Measurements from ENCODE around the gene NEDD4L.
"Not testable (repeated sequence)": the region's sequence is repeated elsewhere in the genome, so short reads cannot be mapped to it uniquely, and the experiment has no call there.

NEDD4L gene

DNA sequence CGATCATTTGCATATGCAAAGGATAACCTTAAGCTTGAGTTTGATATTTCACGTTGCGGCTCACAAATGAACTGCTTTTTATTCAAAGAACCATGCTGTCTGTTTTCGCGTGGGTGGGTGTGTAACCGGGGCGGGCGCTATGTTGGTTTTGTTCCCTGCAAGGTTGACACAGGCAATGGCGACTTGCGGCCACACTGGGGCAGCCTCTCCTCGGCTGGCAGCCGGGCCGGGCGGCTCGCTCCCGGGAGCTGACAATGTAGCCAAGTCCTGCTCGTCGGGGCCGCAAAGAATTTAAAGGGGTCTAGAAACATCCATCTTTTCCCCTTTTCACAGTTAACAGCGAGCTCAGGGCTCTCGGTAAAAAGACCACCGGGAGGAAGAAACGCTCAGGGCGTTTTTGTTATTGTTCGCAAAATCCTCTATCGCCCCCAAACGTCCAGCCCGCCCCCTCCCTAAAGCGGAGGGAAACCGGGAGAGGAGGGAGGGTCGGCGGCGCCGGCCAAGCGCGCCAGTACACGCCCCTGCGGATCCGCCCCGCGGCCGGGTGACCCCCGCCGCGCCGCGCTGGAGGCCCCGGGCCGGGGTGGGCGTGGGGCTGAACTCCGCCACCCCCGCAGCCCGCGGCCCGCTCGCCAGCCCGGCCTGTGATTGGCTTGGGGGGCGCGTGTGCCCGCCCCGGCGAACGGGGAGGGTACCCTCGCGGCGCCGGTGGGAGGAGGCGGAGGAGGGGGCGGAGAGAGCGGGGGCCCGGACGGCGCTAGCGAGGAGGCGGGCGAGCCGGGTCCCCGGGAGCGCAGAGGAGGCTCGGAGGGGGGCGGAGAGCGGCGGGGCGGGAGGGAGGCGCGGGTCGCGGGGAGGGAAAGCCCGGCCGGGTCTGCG, at the start of gene NEDD4L:
TSS of gene NEDD4L (plus strand) at position 736 of the 879 bp plus-strand sequence. CDS start 435 bp downstream, outside the sequence.
- peak; percentile 44 for DNase-seq (ENCODE audit: low read depth)

- DNase-seq (ENCODE audit: low read depth), result no peak
Observed at GRCh38 chr18:57995331-57995730, 48.7 kb upstream of the NEDD4L start.

DNA sequence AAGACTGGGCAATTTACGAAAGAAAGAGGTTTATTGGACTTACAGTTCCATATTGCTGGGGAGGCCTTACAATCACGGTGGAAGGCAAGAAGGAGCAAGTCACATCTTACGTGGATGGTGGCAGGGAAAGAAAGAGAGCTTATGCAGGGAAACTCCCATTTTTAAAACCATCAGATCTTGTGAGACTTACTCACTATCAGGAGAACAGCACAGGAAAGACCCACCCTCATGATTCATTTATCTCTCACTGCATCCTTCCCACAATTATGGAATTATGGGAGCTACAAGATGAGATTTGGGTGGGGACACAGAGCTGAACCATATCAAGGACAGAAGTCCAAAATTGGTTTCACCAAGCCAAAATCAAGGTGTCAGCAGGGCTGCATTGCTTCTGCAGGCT, 47.1 kb upstream of the NEDD4L start:
- not testable (repeated sequence) for DNase-seq (ENCODE audit: low read depth)

- DNase-seq (ENCODE audit: low read depth), result no peak
Observed at GRCh38 chr18:57997820-57998219, 46.2 kb upstream of the NEDD4L start.

DNA sequence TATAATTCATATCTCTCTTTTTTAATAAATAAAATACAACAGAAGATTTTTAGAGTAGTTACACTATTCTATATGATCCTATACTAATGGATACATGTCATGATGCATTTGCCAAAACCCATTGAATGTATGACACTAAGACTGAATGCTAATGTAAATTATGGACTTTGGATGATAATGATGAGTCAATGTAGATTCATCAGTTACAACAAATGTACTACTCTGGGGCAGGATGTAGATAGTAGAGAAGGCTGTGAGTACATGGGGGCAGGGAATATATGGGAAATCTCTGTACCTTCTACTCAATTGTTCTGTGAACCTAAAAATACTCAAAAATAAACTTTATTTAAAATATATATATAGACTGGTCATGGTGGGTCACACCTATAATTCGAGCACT, 45.6 kb upstream of the NEDD4L start:
- DNase-seq (ENCODE audit: low read depth), result no peak

GRCh38 chr18:58004317-58004716, 39.7 kb upstream of the NEDD4L start:
- no peak for DNase-seq (ENCODE audit: low read depth)

- DNase-seq (ENCODE audit: low read depth), result no peak
Observed at GRCh38 chr18:58005011-58005410, 39.0 kb upstream of the NEDD4L start.

DNA sequence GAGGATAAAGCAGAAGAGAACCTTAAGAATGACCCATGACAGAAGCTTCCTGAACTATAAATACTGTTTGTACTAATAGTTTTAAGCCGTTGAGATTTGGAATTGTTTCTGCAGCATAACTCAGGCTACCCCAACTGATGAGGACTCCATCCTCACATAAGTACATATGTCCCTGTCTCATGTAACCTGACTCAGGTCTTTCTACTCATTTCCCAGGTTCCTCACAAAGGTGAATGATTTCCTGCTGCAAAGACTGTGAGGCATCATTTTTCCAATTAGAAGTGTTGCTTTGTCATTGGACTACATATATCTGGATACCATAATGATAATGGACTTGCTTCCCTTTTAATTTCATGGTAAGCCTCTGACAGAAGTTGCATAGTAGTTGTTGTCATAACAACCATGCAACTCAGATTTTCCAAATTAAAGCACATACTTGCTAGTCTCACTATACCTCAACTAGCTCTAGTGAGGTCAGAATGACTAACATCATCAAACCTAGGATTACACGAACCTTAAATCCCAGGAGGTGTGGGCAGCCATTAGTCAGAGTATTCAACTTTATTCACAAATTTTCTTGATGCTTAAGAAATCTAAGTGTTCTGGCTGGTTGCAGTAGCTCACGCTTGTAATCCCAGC, 38.0 kb upstream of the NEDD4L start:
- DNase-seq (ENCODE audit: low read depth), result no peak

- no peak for DNase-seq (ENCODE audit: low read depth)
Observed at GRCh38 chr18:58009166-58009565, 34.9 kb upstream of the NEDD4L start.

- no peak for DNase-seq (ENCODE audit: low read depth)
Observed at GRCh38 chr18:58010265-58010664, 33.8 kb upstream of the NEDD4L start.

GRCh38 chr18:58012356-58012755, 31.7 kb upstream of the NEDD4L start:
- DNase-seq (ENCODE audit: low read depth), result no peak

- no peak for DNase-seq (ENCODE audit: low read depth)
Observed at GRCh38 chr18:58013241-58014211, 30.5 kb upstream of the NEDD4L start.

GRCh38 chr18:58015065-58015780, 28.8 kb upstream of the NEDD4L start:
- DNase-seq (ENCODE audit: low read depth), result no peak

GRCh38 chr18:58017267-58017666, 26.8 kb upstream of the NEDD4L start:
- DNase-seq (ENCODE audit: low read depth), result no peak

DNA sequence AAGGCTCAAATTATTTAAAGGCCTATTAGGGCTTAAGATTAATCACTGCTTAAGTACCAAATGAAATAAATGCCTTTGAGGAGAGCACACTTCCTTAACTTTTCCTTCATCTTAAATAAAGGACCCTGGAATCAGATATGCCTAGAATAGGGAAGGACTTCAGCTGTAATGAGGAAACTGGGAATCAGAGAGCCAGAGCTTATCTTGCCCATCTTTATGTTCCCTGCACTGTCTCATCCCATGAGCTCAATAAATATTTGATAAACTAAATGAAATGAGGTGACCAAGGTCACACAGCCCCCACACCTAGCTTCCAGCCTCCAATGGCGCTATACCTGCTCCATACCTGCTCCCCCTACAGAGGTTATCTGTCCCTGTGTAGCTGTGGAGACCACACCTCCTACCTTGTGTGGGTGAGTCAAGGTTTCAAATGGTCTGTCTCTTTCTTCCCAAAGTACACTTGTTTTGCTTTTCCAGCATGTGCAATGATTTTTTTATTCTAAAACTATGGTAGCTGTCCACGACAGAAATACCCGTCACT, 23.4 kb upstream of the NEDD4L start:
- DNase-seq (ENCODE audit: low read depth), result no peak

GRCh38 chr18:58021504-58021903, 22.5 kb upstream of the NEDD4L start:
- no peak for DNase-seq (ENCODE audit: low read depth)

DNA sequence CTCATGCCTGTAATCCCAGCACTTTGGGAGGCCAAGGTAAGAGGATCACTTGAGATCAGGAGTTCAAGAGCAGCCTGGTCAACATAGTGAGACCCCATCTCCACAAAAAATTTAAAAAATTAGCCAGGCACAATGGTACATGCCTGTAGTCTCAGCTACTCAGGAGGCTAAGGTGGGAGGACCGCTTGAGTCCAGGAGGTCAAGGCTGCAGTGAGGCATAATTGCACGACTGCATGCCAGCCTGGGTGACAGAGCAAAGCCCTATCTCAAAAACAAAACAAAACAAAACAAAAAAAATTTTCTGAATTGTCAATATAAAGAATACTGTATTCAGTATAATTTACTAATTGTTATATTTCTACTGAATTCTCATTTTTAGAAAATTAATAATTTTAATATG, 20.9 kb upstream of the NEDD4L start:
- DNase-seq (ENCODE audit: low read depth), result no peak

DNA sequence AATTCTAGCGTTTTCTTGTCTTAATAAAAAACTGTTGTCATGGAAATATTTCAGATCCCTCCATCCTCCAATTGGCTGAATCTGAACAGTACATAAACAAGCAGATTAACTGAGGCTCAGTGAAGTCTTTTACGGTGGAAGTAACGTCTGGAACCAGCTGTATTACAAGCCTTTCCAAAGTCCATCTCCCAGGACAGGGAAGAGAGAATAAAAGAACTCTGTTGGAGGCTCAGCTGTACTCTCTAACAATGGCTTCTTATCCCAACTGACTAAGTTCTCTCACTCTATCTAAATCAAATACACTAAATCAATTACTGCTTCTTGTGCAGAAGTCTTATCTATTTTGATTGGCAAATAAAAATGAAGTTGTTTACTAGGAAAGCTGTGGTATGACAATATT, 19.9 kb upstream of the NEDD4L start:
- no peak for DNase-seq (ENCODE audit: low read depth)

GRCh38 chr18:58025205-58025604, 18.8 kb upstream of the NEDD4L start:
- no peak for DNase-seq (ENCODE audit: low read depth)

- no peak for DNase-seq (ENCODE audit: low read depth)
Observed at GRCh38 chr18:58025733-58026132, 18.3 kb upstream of the NEDD4L start.

DNA sequence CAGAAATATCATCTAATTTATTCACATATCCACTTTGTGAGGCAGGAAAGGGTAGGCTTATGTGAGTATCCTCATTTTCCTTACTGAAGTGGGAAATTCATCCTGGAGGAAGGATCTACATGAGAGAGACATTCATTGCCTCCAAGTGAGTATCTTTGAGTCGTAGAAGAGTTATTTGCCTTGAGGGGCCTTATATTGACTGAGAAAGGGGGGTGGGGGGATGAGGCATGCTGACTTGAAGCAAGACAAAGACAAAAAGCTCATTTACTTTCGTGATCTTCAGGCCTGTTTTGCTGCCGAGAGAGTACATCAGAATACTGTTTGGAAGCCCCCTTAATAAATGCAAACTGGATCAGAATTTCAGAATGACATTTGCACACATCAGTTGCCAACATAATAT, 17.6 kb upstream of the NEDD4L start:
- no peak for DNase-seq (ENCODE audit: low read depth)

Data from stimulated activated CD8-positive, alpha-beta memory T cell treated with anti-CD3 and anti-CD28 coated beads, Interleukin-15, amount 100 ng/mL, for 1 hour (primary cell).